HCT116 (cell line): ENCODE results near the gene STK32C.

ENCODE experiments used
- CEBPB ChIP-seq: IDR thresholded peaks from 2 replicates; pipeline ENCODE4 v1.6.1; 2012; ENCODE audit warnings: low read depth
- CTCF ChIP-seq, 3 experiments: fragments of 200-600 bp in 1 of 3; sonication (generic) in 1 of 3; IDR thresholded peaks in 2 of 3; conservative IDR thresholded peaks in 1 of 3; 2 replicates each; pipeline ENCODE4 v1.5.1; 2012 to 2017; ENCODE audit warnings: low read depth in 2 of 3, low read length in 2 of 3, antibody characterized with exemption in 1 of 3, borderline replicate concordance in 1 of 3, control low read depth in 1 of 3, mild to moderate bottlenecking in 1 of 3, mixed read lengths in 1 of 3, mixed run types in 1 of 3, moderate library complexity in 1 of 3; ENCODE audit not compliant: insufficient read depth in 1 of 3
- EGR1 ChIP-seq: IDR thresholded peaks from 2 replicates; pipeline ENCODE4 v1.6.1; 2012; ENCODE audit warnings: low read depth
- EZH2 ChIP-seq: fragments of 200-600 bp; sonication (generic); IDR thresholded peaks from 2 replicates; pipeline ENCODE4 v1.6.1; 2017; ENCODE audit warnings: antibody characterized with exemption, mixed run types
- EZH2phosphoT487 ChIP-seq: fragments of 200-600 bp; IDR thresholded peaks from 2 replicates; pipeline ENCODE4 v1.6.1; 2018; ENCODE audit warnings: antibody characterized with exemption, borderline replicate concordance
- POLR2A ChIP-seq: IDR thresholded peaks from 2 replicates; pipeline ENCODE4 v1.7.0; 2011; ENCODE audit warnings: borderline replicate concordance; ENCODE audit not compliant: insufficient read depth, insufficient read length; ENCODE audit errors: extremely low read depth
- POLR2AphosphoS5 ChIP-seq: IDR thresholded peaks from 2 replicates; pipeline ENCODE4 v1.6.1; 2011; ENCODE audit warnings: mild to moderate bottlenecking, low read depth, low read length, moderate library complexity
- REST ChIP-seq: IDR thresholded peaks from 2 replicates; pipeline ENCODE4 v1.6.1; 2012; ENCODE audit warnings: low read depth
- SP1 ChIP-seq: IDR thresholded peaks from 2 replicates; pipeline ENCODE4 v1.6.1; 2012; ENCODE audit warnings: low read depth
- SRF ChIP-seq: IDR thresholded peaks from 2 replicates; pipeline ENCODE4 v1.6.1; 2012; ENCODE audit warnings: low read depth
- ZBTB33 ChIP-seq: IDR thresholded peaks from 2 replicates; pipeline ENCODE4 v1.6.1; 2011; ENCODE audit warnings: mild to moderate bottlenecking, low read length, moderate library complexity; ENCODE audit not compliant: insufficient replicate concordance; ENCODE audit errors: extremely low read depth
- ZFX ChIP-seq: fragments of 450-650 bp; IDR thresholded peaks from 2 replicates; pipeline ENCODE4 v1.6.1; 2017
- TF ChIP-seq, protein P1 (sequence below): IDR thresholded peaks from 2 replicates; pipeline ENCODE4 v1.6.1; 2012

DNA sequence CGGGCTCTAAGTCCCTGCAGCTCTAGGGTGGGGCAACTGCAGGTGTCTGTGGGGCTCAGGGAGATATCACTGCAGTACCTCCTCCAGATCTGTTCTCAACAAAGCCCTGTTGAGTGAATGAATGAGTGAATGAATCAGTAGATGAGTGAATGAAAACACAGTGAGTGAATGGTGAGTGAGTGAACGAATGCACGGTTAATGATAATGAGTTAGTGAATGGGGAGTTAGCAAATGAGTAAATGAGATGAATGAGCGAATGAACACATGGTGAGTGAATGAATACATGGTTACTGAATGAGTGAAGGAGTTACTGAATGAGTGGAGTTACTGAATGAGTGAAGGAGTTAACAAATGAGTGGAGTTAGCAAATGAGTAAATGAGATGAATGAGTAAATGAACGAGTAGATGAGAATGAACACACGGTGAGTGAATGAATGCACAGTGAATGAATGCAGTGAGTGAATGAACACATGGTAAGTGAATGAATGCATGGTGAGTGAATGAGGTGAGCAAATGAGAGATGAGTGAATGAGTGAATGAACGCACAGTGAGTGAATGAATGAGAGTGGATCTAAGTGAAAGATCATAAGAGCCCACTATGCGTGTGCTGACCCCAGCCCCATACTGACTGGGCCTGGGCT, 34.3 kb downstream of the STK32C start:
- TF ChIP-seq POLR2AphosphoS5 (no peak), ZBTB33 (no peak), CEBPB (no peak), SP1 (no peak), CTCF (IDR thresholded peaks at IDR 0.05 in 2 of 3, conservative IDR thresholded peaks at IDR 0.05 in 1 of 3; ENCODE audit: borderline replicate concordance in 1 of 3, insufficient read depth in 1 of 3, low read depth in 2 of 3, low read length in 2 of 3) (no peak), SRF (no peak), EZH2phosphoT487 (no peak), REST (no peak), EZH2 (no peak), POLR2A (no peak), EGR1 (no peak), ZFX (no peak)
- TF ChIP-seq, protein P1, sequence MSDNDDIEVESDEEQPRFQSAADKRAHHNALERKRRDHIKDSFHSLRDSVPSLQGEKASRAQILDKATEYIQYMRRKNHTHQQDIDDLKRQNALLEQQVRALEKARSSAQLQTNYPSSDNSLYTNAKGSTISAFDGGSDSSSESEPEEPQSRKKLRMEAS, result no peak
